ENCODE measurements around the gene PRKCB.

Gene PRKCB

DNA sequence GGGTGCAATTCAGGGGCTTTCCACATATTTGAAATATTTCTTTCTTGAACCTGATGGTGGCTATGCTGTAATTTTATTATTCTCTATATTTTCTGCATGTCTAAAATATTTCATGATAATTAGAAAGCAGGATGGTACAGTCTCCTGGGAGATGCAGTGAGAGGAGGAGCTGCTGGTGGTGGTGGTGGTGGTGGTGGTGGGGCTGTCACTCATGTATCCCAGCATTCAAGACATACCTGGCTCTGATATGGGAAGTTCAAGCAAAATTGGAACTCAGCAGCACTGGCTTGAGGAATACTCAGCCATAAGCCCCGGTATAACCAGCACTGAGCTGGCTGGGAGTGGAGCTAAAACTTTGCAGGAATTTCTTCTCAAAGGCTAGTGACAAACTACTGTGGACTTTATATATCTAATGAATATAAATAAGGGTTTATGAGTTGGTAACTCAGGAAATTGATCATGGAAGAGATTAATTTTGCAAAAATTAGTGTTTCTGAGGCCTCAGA, 200.3 kb downstream of the PRKCB start (continued):
- TF ChIP-seq, protein P1, sequence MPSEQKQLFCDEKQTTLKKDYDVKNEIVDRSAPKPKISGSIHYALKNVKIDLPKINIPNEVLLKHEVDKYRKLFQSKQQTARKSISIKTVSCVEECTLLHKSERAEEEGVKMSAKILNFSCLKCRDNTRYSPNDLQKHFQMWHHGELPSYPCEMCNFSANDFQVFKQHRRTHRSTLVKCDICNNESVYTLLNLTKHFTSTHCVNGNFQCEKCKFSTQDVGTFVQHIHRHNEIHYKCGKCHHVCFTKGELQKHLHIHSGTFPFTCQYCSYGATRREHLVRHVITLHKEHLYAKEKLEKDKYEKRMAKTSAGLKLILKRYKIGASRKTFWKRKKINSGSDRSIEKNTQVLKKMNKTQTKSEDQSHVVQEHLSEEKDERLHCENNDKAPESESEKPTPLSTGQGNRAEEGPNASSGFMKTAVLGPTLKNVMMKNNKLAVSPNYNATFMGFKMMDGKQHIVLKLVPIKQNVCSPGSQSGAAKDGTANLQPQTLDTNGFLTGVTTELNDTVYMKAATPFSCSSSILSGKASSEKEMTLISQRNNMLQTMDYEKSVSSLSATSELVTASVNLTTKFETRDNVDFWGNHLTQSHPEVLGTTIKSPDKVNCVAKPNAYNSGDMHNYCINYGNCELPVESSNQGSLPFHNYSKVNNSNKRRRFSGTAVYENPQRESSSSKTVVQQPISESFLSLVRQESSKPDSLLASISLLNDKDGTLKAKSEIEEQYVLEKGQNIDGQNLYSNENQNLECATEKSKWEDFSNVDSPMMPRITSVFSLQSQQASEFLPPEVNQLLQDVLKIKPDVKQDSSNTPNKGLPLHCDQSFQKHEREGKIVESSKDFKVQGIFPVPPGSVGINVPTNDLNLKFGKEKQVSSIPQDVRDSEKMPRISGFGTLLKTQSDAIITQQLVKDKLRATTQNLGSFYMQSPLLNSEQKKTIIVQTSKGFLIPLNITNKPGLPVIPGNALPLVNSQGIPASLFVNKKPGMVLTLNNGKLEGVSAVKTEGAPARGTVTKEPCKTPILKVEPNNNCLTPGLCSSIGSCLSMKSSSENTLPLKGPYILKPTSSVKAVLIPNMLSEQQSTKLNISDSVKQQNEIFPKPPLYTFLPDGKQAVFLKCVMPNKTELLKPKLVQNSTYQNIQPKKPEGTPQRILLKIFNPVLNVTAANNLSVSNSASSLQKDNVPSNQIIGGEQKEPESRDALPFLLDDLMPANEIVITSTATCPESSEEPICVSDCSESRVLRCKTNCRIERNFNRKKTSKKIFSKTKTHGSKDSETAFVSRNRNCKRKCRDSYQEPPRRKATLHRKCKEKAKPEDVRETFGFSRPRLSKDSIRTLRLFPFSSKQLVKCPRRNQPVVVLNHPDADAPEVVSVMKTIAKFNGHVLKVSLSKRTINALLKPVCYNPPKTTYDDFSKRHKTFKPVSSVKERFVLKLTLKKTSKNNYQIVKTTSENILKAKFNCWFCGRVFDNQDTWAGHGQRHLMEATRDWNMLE (tag by site-specific recombination; conservative IDR thresholded peaks at IDR 0.05; ENCODE audit: low read depth), result no peak
- TF ChIP-seq ZNF624 (tag by site-specific recombination; IDR thresholded peaks at IDR 0.05), result no peak
- TF ChIP-seq, protein P2, sequence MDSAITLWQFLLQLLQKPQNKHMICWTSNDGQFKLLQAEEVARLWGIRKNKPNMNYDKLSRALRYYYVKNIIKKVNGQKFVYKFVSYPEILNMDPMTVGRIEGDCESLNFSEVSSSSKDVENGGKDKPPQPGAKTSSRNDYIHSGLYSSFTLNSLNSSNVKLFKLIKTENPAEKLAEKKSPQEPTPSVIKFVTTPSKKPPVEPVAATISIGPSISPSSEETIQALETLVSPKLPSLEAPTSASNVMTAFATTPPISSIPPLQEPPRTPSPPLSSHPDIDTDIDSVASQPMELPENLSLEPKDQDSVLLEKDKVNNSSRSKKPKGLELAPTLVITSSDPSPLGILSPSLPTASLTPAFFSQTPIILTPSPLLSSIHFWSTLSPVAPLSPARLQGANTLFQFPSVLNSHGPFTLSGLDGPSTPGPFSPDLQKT (IDR thresholded peaks at IDR 0.05; ENCODE audit: borderline replicate concordance, low read depth, low read length), result no peak
- TF ChIP-seq, protein P3, sequence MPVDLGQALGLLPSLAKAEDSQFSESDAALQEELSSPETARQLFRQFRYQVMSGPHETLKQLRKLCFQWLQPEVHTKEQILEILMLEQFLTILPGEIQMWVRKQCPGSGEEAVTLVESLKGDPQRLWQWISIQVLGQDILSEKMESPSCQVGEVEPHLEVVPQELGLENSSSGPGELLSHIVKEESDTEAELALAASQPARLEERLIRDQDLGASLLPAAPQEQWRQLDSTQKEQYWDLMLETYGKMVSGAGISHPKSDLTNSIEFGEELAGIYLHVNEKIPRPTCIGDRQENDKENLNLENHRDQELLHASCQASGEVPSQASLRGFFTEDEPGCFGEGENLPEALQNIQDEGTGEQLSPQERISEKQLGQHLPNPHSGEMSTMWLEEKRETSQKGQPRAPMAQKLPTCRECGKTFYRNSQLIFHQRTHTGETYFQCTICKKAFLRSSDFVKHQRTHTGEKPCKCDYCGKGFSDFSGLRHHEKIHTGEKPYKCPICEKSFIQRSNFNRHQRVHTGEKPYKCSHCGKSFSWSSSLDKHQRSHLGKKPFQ (tag by site-specific recombination; IDR thresholded peaks at IDR 0.05), result no peak
- no peak for TF ChIP-seq KLF1 (tag by site-specific recombination; IDR thresholded peaks at IDR 0.05)
- no peak for TF ChIP-seq ZBTB17 (tag by site-specific recombination; IDR thresholded peaks at IDR 0.05)
- no peak for TF ChIP-seq ZNF391 (tag by site-specific recombination; IDR thresholded peaks at IDR 0.05; ENCODE audit: borderline replicate concordance, low read depth)
- TF ChIP-seq ZNF585B (tag by site-specific recombination; IDR thresholded peaks at IDR 0.05), result no peak
- TF ChIP-seq ZFHX2 (tag by site-specific recombination; conservative IDR thresholded peaks at IDR 0.05), result no peak
- no peak for TF ChIP-seq ZNF830 (tag by site-specific recombination; IDR thresholded peaks at IDR 0.05; ENCODE audit: low read depth)
- TF ChIP-seq, protein P4, sequence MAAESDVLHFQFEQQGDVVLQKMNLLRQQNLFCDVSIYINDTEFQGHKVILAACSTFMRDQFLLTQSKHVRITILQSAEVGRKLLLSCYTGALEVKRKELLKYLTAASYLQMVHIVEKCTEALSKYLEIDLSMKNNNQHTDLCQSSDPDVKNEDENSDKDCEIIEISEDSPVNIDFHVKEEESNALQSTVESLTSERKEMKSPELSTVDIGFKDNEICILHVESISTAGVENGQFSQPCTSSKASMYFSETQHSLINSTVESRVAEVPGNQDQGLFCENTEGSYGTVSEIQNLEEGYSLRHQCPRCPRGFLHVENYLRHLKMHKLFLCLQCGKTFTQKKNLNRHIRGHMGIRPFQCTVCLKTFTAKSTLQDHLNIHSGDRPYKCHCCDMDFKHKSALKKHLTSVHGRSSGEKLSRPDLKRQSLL (tag by site-specific recombination; IDR thresholded peaks at IDR 0.05), result no peak

DNA sequence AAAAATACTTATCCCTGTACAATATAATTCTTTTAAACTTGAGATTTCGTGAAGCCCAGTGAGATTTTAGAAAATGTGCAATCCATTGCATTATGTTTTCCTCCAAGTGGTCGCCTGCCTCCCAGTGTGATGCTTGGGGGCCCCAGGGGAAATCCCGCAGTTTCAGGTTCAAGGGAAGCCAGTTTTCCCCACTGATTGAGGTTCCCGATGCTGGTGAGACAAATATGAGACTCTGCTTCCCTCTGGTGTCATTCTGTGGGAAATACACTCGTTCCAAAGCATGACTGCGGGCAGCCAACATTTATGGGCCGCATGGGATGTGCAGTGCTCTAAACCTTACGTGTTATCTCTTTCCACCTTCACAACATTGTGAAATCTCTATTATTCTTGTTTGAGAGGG, 200.8 kb downstream of the PRKCB start:
- Histone ChIP-seq H3K4me3 (ENCODE audit: low read depth, low read length) (no peak overlapping the region), H3K9me3 (ENCODE audit: control insufficient read depth, insufficient read depth, low read depth, low read length) (no peaks in the 10 kb centered on the region), H3K36me3 (ENCODE audit: control insufficient read depth in 2 of 2, insufficient read depth in 1 of 2, low read length in 2 of 2) (no peaks in the 10 kb centered on the region), H3K4me1 (ENCODE audit: control insufficient read depth, insufficient read depth, low read length) (no peaks in the 10 kb centered on the region), H3K27ac (ENCODE audit: extremely low read depth, low read depth, low read length) (no peak overlapping the region)
- POLR2A ChIA-PET, result no interaction called here
- TF ChIP-seq ZNF112 (tag by site-specific recombination; IDR thresholded peaks at IDR 0.05) (no peak), MZF1 (tag by site-specific recombination; IDR thresholded peaks at IDR 0.05; ENCODE audit: borderline replicate concordance) (peak; percentile 36; the same call in 1 of the 2 replicates), ZIC2 (tag by site-specific recombination; IDR thresholded peaks at IDR 0.05) (peak; percentile 50; the same call in 1 of the 2 replicates), ZNF654 (tag by site-specific recombination; IDR thresholded peaks at IDR 0.05; ENCODE audit: low read depth) (peak; percentile 94), IKZF3 (tag by site-specific recombination; IDR thresholded peaks at IDR 0.05) (peak; percentile 69)
- TF ChIP-seq, protein P5, sequence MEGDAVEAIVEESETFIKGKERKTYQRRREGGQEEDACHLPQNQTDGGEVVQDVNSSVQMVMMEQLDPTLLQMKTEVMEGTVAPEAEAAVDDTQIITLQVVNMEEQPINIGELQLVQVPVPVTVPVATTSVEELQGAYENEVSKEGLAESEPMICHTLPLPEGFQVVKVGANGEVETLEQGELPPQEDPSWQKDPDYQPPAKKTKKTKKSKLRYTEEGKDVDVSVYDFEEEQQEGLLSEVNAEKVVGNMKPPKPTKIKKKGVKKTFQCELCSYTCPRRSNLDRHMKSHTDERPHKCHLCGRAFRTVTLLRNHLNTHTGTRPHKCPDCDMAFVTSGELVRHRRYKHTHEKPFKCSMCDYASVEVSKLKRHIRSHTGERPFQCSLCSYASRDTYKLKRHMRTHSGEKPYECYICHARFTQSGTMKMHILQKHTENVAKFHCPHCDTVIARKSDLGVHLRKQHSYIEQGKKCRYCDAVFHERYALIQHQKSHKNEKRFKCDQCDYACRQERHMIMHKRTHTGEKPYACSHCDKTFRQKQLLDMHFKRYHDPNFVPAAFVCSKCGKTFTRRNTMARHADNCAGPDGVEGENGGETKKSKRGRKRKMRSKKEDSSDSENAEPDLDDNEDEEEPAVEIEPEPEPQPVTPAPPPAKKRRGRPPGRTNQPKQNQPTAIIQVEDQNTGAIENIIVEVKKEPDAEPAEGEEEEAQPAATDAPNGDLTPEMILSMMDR (tag by site-specific recombination; IDR thresholded peaks at IDR 0.05), result peak; percentile 75
- CTCF ChIA-PET, result interaction anchor here (0.6 to 3.5 kb wide), 23 partner anchors 20 to 1138 kb away, joined by 3 to 25 read pairs (median 4); no protein-coding TSS in a partner anchor

Data from HEK293 (cell line).